Ishikawa (cell line): ENCODE results near the gene DUSP16.

Source experiments
- CREB1 ChIP-seq: IDR thresholded peaks from 2 replicates; pipeline ENCODE4 v1.6.1; 2012; ENCODE audit warnings: low read depth
- EGR1 ChIP-seq: IDR thresholded peaks from 2 replicates; pipeline ENCODE4 v1.6.1; 2012
- EP300 ChIP-seq: IDR thresholded peaks from 2 replicates; pipeline ENCODE4 v1.6.1; 2012; ENCODE audit warnings: borderline replicate concordance
- FOXM1 ChIP-seq: IDR thresholded peaks from 2 replicates; pipeline ENCODE4 v1.6.1; 2012; ENCODE audit warnings: low read depth, borderline replicate concordance
- RAD21 ChIP-seq: IDR thresholded peaks from 2 replicates; pipeline ENCODE4 v1.6.1; 2012; ENCODE audit warnings: low read depth
- TAF1 ChIP-seq: IDR thresholded peaks from 2 replicates; pipeline ENCODE4 v1.6.1; 2012; ENCODE audit warnings: low read depth, mild to moderate bottlenecking
- TCF12 ChIP-seq: IDR thresholded peaks from 2 replicates; pipeline ENCODE4 v1.6.1; 2012; ENCODE audit warnings: low read depth
- USF1 ChIP-seq: IDR thresholded peaks from 2 replicates; pipeline ENCODE4 v1.6.1; 2012
- TF ChIP-seq, protein P1 (sequence below): IDR thresholded peaks from 2 replicates; pipeline ENCODE4 v1.6.1; 2012
- TF ChIP-seq, protein P2 (sequence below): IDR thresholded peaks from 2 replicates; pipeline ENCODE4 v1.6.1; 2012; ENCODE audit warnings: low read depth, mild to moderate bottlenecking

DNA sequence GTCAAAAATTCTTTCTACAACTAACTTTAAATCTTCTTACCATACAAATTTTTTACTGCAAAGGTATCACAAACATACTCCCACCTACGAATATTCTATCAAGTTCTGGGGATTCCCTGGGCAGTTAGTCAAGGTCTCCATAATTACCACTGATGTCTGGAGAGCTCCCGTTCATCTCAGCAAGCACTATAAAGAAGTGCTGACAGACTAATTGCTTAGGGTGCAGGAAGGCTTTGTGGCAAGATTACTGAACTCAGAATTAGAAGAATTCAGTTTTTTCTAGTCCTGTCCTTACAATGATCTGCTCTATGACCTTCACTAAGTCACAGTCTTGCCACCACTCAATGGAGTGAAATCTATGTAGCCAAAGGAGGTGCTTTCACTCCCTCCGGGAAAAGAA lies 61.5 kb downstream of the DUSP16 start:
- TF ChIP-seq RAD21 (no peak), EP300 (no peak), FOXM1 (no peak), EGR1 (no peak), TAF1 (no peak), TCF12 (no peak), USF1 (no peak), CREB1 (no peak)
- TF ChIP-seq, protein P1, sequence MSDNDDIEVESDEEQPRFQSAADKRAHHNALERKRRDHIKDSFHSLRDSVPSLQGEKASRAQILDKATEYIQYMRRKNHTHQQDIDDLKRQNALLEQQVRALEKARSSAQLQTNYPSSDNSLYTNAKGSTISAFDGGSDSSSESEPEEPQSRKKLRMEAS = no peak
- TF ChIP-seq, protein P2, sequence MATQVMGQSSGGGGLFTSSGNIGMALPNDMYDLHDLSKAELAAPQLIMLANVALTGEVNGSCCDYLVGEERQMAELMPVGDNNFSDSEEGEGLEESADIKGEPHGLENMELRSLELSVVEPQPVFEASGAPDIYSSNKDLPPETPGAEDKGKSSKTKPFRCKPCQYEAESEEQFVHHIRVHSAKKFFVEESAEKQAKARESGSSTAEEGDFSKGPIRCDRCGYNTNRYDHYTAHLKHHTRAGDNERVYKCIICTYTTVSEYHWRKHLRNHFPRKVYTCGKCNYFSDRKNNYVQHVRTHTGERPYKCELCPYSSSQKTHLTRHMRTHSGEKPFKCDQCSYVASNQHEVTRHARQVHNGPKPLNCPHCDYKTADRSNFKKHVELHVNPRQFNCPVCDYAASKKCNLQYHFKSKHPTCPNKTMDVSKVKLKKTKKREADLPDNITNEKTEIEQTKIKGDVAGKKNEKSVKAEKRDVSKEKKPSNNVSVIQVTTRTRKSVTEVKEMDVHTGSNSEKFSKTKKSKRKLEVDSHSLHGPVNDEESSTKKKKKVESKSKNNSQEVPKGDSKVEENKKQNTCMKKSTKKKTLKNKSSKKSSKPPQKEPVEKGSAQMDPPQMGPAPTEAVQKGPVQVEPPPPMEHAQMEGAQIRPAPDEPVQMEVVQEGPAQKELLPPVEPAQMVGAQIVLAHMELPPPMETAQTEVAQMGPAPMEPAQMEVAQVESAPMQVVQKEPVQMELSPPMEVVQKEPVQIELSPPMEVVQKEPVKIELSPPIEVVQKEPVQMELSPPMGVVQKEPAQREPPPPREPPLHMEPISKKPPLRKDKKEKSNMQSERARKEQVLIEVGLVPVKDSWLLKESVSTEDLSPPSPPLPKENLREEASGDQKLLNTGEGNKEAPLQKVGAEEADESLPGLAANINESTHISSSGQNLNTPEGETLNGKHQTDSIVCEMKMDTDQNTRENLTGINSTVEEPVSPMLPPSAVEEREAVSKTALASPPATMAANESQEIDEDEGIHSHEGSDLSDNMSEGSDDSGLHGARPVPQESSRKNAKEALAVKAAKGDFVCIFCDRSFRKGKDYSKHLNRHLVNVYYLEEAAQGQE = no peak
